D721Med (cell line): Measurements from ENCODE around the gene CATSPER2.
"Not testable (repeated sequence)": the region's sequence is repeated elsewhere in the genome, so short reads cannot be mapped to it uniquely, and the experiment has no call there.

ENCODE experiments used
- DNase-seq: peaks from one replicate; pipeline ENCODE4 v3.0.0; 2011; ENCODE audit warnings: low spot score; ENCODE audit not compliant: insufficient read length
- FAIRE-seq: peaks from 2 replicates; lab custom pipeline; 2011; peaks lifted over from hg19 to GRCh38; lab: Jason Lieb, UNC
- TF ChIP-seq, protein P1 (sequence below): IDR thresholded peaks from 2 replicates; pipeline ENCODE4 v1.5.1; 2012; ENCODE audit warnings: mild to moderate bottlenecking, control low read depth; ENCODE audit not compliant: insufficient read depth; ENCODE audit errors: missing control alignments

CATSPER2 gene

DNA sequence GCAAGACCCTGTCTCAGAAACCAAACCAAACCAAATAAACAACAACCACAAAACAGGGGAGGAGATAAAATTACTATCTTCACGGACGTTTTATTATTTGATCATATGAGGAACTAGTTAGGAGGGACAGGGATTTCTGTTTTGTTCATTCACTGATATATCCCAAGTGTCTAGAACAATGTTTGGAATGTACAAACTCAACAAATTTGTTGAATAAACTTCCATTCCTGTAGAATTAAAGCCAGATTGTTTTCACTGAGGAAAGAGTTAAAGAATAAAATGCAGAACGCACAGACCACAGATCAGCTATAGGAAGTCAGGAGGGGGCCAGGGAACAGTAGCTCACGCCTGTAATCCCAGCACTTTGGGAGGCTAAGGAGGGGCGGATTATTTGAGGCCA is 23.5 kb downstream of the CATSPER2 start:
- TF ChIP-seq, protein P1, sequence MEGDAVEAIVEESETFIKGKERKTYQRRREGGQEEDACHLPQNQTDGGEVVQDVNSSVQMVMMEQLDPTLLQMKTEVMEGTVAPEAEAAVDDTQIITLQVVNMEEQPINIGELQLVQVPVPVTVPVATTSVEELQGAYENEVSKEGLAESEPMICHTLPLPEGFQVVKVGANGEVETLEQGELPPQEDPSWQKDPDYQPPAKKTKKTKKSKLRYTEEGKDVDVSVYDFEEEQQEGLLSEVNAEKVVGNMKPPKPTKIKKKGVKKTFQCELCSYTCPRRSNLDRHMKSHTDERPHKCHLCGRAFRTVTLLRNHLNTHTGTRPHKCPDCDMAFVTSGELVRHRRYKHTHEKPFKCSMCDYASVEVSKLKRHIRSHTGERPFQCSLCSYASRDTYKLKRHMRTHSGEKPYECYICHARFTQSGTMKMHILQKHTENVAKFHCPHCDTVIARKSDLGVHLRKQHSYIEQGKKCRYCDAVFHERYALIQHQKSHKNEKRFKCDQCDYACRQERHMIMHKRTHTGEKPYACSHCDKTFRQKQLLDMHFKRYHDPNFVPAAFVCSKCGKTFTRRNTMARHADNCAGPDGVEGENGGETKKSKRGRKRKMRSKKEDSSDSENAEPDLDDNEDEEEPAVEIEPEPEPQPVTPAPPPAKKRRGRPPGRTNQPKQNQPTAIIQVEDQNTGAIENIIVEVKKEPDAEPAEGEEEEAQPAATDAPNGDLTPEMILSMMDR = no peak
- FAIRE-seq (no peak), DNase-seq (no peak)

DNA sequence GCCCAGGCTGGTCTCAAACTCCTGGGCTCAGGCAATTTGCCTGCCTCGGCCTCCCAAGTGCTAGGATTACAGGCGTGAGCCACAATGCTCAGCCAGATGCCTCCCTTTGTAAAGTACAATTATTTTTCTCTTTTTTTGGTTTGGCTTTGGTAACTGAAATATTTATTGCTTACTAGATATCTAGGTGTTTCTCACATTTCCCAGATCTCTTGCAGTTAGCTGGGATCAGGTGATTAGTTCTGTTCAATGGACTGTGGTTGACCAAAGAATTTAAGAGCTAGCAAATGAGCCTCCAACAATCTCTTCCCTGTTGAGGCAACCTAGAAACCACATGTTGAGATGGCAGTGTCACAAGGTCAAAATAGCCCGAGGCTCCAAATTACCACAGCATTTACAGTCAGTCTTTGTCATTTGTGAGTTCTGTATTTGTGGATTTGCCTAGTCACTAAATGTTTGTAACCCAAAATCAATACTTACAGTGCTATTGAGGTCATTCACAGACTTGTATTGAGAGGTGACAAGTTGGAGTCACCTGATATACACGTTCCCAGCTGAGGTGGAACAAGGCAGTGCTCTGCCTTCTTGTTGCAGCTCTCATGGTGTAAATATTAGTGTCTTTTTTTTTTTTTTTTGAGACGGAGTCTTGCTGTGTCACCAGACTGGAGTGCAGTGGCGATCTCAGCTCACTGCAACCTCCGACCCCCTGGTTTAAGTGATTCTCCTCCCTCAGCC is 26.4 kb downstream of the CATSPER2 start:
- DNase-seq, FAIRE-seq: not testable (repeated sequence)

DNA sequence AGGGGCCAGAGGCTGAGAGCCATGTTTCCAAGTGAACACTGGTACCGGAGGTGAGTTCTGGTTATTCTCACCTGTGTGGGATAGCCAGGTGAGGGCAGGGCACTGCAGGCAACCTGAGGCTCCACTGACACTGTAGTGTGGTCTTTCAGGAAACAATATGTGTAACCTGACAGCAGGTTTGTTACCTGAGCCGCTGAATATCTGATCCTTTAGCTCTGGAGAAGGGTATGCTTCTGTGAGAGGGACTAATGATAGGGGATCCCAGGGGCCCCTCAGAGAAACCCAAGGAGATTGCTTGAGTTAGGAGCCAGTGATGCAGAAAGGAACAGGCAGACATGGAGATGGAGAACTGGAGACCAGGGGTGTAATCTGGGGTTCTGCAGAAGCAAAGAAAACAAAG is 29.9 kb downstream of the CATSPER2 start, which contains the start of gene STRC:
Gene STRC (minus strand): TSS at position 101 of the 400 bp plus-strand sequence. CDS start 78 bp downstream, at position 23.
- not testable (repeated sequence) for FAIRE-seq, DNase-seq

DNA sequence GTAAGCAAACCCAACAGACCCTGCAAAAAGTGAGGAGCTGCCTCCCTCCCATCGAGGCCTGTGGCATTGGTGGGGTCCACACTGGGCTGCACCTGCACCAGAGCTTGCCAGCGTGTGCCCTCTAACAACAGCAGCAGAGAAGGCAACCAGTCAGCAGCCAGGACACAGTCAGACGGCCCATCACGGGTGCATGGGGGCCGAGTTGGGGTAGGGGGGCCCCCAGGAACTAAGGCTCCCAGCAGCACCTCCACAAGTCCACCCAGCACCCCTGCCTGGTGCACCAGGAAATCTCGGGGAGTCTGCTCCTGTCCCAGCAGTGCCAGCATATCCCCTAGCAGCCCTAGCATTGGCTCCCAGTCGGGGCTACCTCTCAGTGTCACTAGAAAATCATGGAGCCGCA is 30.9 kb downstream of the CATSPER2 start:
- FAIRE-seq, DNase-seq: not testable (repeated sequence)

DNA sequence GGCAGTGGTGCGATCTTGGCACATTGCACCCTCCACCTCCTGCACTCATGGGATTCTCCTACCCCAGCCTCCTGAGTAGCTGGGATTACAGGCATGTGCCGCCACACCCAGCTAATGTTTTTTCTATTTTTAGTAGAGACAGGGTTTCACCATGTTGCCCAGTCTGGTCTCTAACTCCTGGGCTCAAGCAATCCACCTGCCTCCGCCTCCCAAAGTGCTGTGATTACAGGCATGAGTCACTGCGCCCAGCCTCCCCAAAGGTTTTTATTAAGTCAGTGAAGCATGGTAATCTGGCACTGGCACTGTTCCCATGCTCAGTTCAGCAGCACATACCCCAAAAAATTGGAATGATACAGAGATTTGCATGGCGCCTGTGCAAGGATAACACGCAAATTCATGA is 46.4 kb downstream of the CATSPER2 start:
- not testable (repeated sequence) for DNase-seq, FAIRE-seq

DNA sequence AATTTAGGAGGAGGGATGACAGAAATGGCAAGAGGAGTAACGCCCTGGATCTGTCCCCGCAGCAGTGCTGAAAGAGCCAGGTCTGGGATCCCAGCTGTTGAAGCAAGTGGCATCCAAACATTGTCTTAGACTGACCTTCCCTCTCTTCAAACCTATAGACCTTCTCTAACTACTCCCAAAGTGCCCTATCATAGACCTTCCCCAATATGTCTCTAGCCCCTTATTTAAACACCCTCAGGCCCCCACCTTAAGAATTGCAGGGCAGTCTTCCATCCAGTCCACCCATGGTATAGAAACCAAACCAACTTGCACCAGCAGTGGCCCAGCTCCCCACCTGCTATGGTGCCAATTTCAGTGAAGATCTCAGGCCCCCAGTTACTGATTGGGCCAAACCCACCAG is 48.4 kb downstream of the CATSPER2 start:
- FAIRE-seq, DNase-seq: not testable (repeated sequence)

DNA sequence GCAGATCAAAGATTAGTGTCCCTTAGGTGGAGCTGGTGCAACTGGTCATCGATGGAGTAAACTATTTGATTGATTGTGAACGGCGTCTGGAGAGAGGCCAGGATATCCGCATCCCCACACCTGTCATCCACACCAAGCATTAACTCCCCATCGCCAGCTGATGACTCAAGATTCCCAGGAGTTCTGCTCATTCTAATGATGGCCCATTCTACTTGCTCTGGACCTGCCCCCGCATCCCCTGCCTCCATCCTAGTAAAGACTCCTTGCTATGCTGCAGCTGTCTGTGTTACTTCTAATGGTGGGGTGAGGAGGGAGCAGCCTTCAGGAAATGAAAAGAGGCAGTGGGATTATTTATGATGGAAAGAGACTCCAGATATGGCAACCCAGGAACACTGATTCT is 49.5 kb downstream of the CATSPER2 start:
- not testable (repeated sequence) for DNase-seq, FAIRE-seq

DNA sequence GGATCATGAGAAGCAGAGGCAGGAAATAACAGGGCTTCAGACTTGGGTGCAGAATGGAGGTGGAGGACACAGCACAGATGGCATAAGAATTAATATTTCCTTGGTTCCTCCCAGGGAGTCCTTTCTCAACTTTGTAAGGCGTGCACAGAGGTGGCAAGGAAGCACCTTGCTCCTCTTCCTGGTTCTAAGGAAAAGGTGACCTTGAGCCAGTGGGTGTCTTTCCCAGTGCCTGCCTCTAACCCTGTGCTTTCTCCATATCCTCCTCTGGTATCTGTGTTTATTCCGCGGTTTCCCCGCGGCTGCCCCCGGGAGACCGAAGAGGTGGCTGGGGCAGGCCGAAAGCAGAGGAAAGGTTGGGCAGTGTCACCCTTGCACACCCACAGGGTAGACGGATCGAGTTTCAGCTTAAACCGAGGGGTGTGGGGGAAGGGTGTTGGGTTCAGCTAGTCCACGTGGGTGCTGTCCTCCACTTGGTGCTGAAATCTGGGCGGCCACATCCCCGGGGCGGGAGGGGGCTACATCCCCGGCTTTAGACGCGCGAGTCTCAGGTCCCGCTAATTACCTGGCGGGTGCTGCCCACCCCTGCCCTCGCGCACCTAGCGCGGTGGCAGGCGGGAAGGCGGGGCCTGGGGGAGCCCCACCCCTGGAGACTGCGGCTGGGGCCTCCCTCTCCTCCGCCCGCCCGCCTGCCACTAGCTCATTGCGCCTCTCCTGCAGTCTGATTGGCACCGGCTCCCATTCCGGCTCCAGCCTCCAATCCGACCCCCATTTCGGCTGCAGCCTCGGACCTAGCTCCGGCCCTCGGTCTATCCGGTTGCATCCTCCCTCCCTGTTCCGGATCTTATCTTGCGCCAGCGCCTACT is 55.1 kb downstream of the CATSPER2 start, which contains the start of gene CKMT1B:
Gene CKMT1B (plus strand): TSS at position 700 of the 863 bp plus-strand sequence. CDS start 192 bp downstream, outside the sequence.
- DNase-seq, FAIRE-seq: not testable (repeated sequence)

DNA sequence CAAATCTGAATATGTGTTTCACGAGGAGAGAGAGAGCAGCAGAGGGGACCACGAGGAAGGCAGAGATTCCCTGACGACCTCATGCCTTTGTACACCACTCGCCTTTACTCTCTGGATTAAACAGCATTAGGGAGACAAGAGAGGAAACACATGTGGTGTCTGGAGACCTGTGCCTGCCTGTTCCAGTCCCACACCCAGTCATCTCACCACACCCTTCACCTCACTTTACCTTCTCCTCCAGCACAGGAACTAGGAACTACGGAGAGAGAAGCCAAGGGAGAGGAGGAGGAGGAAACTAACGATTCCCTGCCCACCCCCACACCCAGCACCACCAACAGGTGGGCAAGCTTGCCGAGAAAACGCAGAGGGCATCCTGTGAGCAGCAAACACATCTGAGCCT is 55.8 kb downstream of the CATSPER2 start:
- DNase-seq, FAIRE-seq: not testable (repeated sequence)

DNA sequence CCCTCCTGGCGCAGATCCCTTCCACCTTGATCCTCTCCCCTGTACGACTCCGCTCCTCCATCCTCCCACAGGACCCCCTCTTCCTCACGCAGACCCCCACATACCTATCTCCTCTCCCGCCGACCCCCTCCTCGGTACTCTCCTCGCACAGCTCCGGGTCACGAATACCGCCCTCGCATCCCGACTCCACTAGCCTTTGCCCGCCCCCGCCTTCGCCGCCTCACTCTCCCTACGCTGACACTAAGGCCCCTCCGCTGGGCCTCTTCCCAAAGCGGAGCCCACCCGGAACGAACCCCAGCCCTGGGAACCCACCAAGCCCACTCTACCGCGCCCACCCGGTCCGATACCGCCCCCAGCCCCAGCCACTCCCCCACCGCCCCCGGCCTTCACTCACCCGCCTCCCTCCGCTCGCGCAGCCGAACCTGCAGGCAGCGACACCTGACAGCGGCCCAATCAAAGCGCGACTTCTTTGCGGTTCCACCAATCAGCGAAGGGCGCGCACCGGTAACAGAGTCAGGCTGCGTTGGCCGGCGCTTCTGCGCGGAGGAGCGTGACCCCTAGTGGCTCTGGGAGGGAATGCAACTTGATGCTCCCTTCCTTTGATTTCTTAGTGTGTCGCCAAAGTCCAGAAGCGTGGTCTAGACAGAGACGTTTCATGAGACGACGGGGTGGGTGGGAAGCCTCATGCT is 58.7 kb downstream of the CATSPER2 start, which contains the start of gene PPIP5K1:
Gene PPIP5K1 (minus strand): TSS at position 431 of the 689 bp plus-strand sequence. CDS start 5,704 bp downstream, outside the sequence.
- not testable (repeated sequence) for DNase-seq

More for the DNA sequence above, 58.7 kb downstream of the CATSPER2 start, which contains the start of gene PPIP5K1:
- not testable (repeated sequence) for FAIRE-seq
